ENCODE data around the gene KIF16B. TPM values are rescaled to one million over a fixed set of nuclear protein-coding genes. Genes with fewer than 3 reads are reported as not detected.

KIF16B gene
- total RNA-seq, 1 experiment from 2014 or later: 16.6 TPM

GRCh38 chr20:16283978-16284377, 289.3 kb downstream of the KIF16B start:
- CTCF ChIA-PET: no interaction called here

DNA sequence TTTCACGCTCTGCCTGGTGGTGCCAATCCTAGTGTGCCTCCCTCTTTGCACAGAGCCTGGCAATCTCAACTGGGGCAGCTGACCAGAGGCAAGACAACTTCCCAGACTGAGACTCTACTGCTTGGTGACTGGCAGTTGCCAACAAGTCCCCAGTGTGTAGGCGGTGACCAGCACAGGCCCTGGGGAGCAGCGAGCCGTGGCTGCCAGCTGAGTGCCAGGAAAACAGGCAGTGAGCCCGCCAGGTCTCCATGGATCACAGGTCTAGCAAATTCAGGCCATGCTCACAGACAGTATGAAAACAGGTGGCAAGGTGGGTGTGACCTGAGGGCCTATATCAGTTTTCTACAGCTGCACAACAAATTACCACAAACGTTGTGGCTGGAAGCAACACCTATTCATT, 289.9 kb downstream of the KIF16B start:
- no TSS peak for BruUV-seq (replicated peaks)
- TF ChIP-seq SIN3A (IDR thresholded peaks at IDR 0.05; ENCODE audit: borderline replicate concordance, insufficient read depth, low read depth, low read length) (no peak), POLR2AphosphoS5 (IDR thresholded peaks at IDR 0.05; ENCODE audit: low read depth, low read length) (no peak), CTCF (IDR thresholded peaks at IDR 0.05) (no peak)
- Histone ChIP-seq H3K4me1 (ENCODE audit: control insufficient read depth, insufficient read depth, low read length) (no peaks in the 10 kb centered on the region), H3K9me3 (ENCODE audit: control insufficient read depth, insufficient read depth, low read depth, low read length) (no peaks in the 10 kb centered on the region), H3K36me3 (ENCODE audit: control insufficient read depth, insufficient read depth, low read length) (no peaks in the 10 kb centered on the region), H3K27ac (ENCODE audit: low read length) (no peak overlapping the region), H3K27me3 (ENCODE audit: control insufficient read depth, insufficient read depth, low read length) (no peaks in the 10 kb centered on the region), H3K4me3 (ENCODE audit: low read depth in 2 of 2, low read length in 2 of 2) (no peak overlapping the region)
- in situ Hi-C loops (cut with HindIII; ENCODE audit: low pct_unique_long_range_greater_than_20kb, low sequenced_read_pairs): no loop called here
- no peak for DNase-seq (ENCODE audit: low read depth, low spot score)
- POLR2A ChIA-PET: no interaction called here
- CTCF ChIA-PET: no interaction called here
- no peak for ATAC-seq
- intact Hi-C loops (cut with micrococcal nuclease; ENCODE audit: unreplicated experiment): no loop called here

More at GRCh38 chr20:16283978-16284377, 289.3 kb downstream of the KIF16B start:
- no peak overlapping the region for H3K4me3 ChIP-seq (ENCODE audit: low read depth in 2 of 2, low read length in 2 of 2)
- no peak overlapping the region for H3K27ac ChIP-seq (ENCODE audit: low read length)
- DNase-seq (ENCODE audit: low read depth, low spot score): no peak
- no TSS peak for BruUV-seq (replicated peaks)
- no peaks in the 10 kb centered on the region for H3K4me1 ChIP-seq (ENCODE audit: control insufficient read depth, insufficient read depth, low read length)
- in situ Hi-C loops (cut with HindIII; ENCODE audit: low pct_unique_long_range_greater_than_20kb, low sequenced_read_pairs): no loop called here
- ATAC-seq: no peak
- intact Hi-C loops (cut with micrococcal nuclease; ENCODE audit: unreplicated experiment): no loop called here
- POLR2A ChIA-PET: no interaction called here
- no peaks in the 10 kb centered on the region for H3K36me3 ChIP-seq (ENCODE audit: control insufficient read depth, insufficient read depth, low read length)
- H3K9me3 ChIP-seq (ENCODE audit: control insufficient read depth, insufficient read depth, low read depth, low read length): no peaks in the 10 kb centered on the region
- no peaks in the 10 kb centered on the region for H3K27me3 ChIP-seq (ENCODE audit: control insufficient read depth, insufficient read depth, low read length)
- TF ChIP-seq POLR2AphosphoS5 (IDR thresholded peaks at IDR 0.05; ENCODE audit: low read depth, low read length) (no peak), SIN3A (IDR thresholded peaks at IDR 0.05; ENCODE audit: borderline replicate concordance, insufficient read depth, low read depth, low read length) (no peak), CTCF (IDR thresholded peaks at IDR 0.05) (no peak)
- TF ChIP-seq, protein P1, sequence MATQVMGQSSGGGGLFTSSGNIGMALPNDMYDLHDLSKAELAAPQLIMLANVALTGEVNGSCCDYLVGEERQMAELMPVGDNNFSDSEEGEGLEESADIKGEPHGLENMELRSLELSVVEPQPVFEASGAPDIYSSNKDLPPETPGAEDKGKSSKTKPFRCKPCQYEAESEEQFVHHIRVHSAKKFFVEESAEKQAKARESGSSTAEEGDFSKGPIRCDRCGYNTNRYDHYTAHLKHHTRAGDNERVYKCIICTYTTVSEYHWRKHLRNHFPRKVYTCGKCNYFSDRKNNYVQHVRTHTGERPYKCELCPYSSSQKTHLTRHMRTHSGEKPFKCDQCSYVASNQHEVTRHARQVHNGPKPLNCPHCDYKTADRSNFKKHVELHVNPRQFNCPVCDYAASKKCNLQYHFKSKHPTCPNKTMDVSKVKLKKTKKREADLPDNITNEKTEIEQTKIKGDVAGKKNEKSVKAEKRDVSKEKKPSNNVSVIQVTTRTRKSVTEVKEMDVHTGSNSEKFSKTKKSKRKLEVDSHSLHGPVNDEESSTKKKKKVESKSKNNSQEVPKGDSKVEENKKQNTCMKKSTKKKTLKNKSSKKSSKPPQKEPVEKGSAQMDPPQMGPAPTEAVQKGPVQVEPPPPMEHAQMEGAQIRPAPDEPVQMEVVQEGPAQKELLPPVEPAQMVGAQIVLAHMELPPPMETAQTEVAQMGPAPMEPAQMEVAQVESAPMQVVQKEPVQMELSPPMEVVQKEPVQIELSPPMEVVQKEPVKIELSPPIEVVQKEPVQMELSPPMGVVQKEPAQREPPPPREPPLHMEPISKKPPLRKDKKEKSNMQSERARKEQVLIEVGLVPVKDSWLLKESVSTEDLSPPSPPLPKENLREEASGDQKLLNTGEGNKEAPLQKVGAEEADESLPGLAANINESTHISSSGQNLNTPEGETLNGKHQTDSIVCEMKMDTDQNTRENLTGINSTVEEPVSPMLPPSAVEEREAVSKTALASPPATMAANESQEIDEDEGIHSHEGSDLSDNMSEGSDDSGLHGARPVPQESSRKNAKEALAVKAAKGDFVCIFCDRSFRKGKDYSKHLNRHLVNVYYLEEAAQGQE (IDR thresholded peaks at IDR 0.05; ENCODE audit: insufficient read depth in 1 of 2, low read depth in 2 of 2, low read length in 1 of 2): no peak

DNA sequence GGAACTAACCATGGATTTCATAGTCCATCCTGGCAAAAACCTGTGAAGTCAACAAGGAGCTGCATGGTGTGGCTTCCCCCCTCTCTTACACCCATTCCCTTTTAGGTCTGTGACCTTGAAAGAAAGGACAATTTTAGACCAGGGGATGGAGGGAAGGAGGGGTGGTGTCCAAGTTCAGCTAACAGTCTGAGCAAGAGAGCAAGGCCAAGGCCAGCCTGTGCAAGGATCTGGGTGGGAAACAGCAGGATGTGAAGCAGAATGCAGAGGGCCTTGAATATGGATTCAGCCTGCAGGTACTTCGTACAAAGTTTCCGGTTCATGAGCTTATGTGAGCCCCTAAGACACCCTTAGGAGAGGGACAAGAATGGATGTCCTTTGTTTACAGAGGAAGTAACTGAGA, 293.0 kb downstream of the KIF16B start:
- DNase-seq (ENCODE audit: low read depth, low spot score) (no peak), ATAC-seq (no peak)
- Histone ChIP-seq H3K36me3 (ENCODE audit: control insufficient read depth, insufficient read depth, low read length) (no peaks in the 10 kb centered on the region), H3K4me1 (ENCODE audit: control insufficient read depth, insufficient read depth, low read length) (no peaks in the 10 kb centered on the region), H3K27me3 (ENCODE audit: control insufficient read depth, insufficient read depth, low read length) (no peaks in the 10 kb centered on the region), H3K9me3 (ENCODE audit: control insufficient read depth, insufficient read depth, low read depth, low read length) (no peaks in the 10 kb centered on the region), H3K4me3 (ENCODE audit: low read depth in 2 of 2, low read length in 2 of 2) (no peak overlapping the region), H3K27ac (ENCODE audit: low read length) (no peak overlapping the region)
- TF ChIP-seq CTCF (IDR thresholded peaks at IDR 0.05) (no peak), SIN3A (IDR thresholded peaks at IDR 0.05; ENCODE audit: borderline replicate concordance, insufficient read depth, low read depth, low read length) (no peak), TCF7L2 (IDR thresholded peaks at IDR 0.05; ENCODE audit: low read depth, low read length) (no peak), POLR2AphosphoS5 (IDR thresholded peaks at IDR 0.05; ENCODE audit: low read depth, low read length) (no peak)
- TF ChIP-seq, protein P1 (IDR thresholded peaks at IDR 0.05; ENCODE audit: insufficient read depth in 1 of 2, low read depth in 2 of 2, low read length in 1 of 2): no peak
- ChIA-PET CTCF (no interaction called here), POLR2A (no interaction called here)
- in situ Hi-C loops (cut with HindIII; ENCODE audit: low pct_unique_long_range_greater_than_20kb, low sequenced_read_pairs) (no loop called here), intact Hi-C loops (cut with micrococcal nuclease; ENCODE audit: unreplicated experiment) (no loop called here)
- BruUV-seq (replicated peaks): no TSS peak
